Measurements from ENCODE around the gene TIMM23.

TIMM23 gene

DNA sequence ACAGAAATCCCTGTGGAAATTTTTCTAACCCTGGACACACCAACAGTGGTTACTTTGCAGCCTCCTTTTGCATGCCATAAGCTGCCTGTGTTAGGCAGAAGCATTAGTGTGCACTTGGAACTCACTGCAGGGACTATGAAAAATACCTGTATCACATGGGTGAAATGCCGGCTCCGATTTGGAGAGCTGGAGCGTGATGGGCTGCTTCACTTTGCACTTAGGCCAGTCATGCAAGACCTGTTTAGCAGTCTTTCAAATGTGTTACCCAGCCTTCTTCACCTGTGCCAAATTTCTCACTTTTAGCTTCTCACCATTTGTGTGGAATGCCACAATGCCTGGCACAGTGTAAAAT is 46.9 kb downstream of the TIMM23 start:
- Histone ChIP-seq H4K20me1 (ENCODE audit: low read depth, low read length) (peaks cover 11% of the 10 kb centered on the region), H3K27ac (ENCODE audit: low read depth, low read length) (no peak overlapping the region)

DNA sequence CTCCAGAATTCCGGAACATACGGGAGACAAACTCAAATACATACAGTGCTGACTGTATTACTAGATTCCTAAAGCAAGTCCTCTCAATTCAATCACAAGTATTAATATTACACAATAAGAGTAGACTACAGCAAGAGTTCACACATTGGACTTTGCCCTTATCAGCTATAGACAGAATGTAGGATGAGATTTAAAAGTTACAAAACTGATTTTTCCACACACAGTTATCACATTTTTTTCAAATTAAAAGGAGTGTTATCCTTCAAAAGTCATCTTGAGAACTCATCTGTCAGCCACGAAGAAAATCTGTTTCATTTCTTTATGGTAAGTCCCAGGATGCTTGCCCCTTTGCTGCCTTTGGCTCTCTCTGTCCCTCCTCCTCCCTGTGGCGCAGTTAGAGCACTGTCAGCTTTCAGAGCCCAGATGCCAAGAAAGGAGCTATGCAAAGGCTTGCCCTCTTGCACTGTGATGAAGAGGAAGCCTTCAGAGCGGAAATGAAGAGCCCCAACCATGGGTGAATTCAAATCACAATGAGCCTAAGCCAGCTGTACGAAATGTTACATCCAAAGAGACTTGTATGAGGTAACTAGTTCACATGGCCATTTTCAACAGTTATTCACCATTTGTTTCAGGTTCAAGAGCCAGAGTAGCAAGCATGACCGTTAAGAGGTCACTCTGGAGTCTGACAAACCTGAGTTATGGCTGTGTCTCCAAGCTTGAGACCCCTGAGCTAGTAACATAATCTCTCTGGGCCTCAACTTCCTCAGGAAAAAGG is 47.5 kb downstream of the TIMM23 start:
- H3K27me3 ChIP-seq (ENCODE audit: low read length) = no peaks in the 10 kb centered on the region
- H2AFZ ChIP-seq (ENCODE audit: low read depth, low read length, severe bottlenecking) = no peak overlapping the region
- no peak overlapping the region for H3K4me3 ChIP-seq (ENCODE audit: insufficient read depth, low read length, poor library complexity, severe bottlenecking)
- H4K20me1 ChIP-seq (ENCODE audit: low read depth, low read length) = peaks cover 17% of the 10 kb centered on the region
- no peak overlapping the region for H3K27ac ChIP-seq (ENCODE audit: low read depth, low read length)
- H3K79me2 ChIP-seq (ENCODE audit: insufficient read depth, low read length) = peaks cover 95% of the 10 kb centered on the region
- H3K9me3 ChIP-seq (ENCODE audit: insufficient read depth, low read length) = no peaks in the 10 kb centered on the region
- H3F3A ChIP-seq (ENCODE audit: insufficient read depth) = no peaks in the 10 kb centered on the region
- H3K9ac ChIP-seq (ENCODE audit: low read length) = no peak overlapping the region
- no peak overlapping the region for H3K4me2 ChIP-seq (ENCODE audit: low read depth, low read length, poor library complexity, severe bottlenecking)
- no peak for TF ChIP-seq EZH2phosphoT487 (conservative IDR thresholded peaks at IDR 0.05; ENCODE audit: low read length)
- TF ChIP-seq, protein P1, sequence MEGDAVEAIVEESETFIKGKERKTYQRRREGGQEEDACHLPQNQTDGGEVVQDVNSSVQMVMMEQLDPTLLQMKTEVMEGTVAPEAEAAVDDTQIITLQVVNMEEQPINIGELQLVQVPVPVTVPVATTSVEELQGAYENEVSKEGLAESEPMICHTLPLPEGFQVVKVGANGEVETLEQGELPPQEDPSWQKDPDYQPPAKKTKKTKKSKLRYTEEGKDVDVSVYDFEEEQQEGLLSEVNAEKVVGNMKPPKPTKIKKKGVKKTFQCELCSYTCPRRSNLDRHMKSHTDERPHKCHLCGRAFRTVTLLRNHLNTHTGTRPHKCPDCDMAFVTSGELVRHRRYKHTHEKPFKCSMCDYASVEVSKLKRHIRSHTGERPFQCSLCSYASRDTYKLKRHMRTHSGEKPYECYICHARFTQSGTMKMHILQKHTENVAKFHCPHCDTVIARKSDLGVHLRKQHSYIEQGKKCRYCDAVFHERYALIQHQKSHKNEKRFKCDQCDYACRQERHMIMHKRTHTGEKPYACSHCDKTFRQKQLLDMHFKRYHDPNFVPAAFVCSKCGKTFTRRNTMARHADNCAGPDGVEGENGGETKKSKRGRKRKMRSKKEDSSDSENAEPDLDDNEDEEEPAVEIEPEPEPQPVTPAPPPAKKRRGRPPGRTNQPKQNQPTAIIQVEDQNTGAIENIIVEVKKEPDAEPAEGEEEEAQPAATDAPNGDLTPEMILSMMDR (IDR thresholded peaks at IDR 0.05; ENCODE audit: insufficient read depth, low read length, poor library complexity, severe bottlenecking) = no peak
- no peaks in the 10 kb centered on the region for H3K9me2 ChIP-seq (replicated peaks; ENCODE audit: insufficient read depth, low read length)
- peaks cover 3% of the 10 kb centered on the region; the same call in 1 of the 2 replicates for H3K36me3 ChIP-seq (ENCODE audit: low read length)

More for the DNA sequence above, 46.9 kb downstream of the TIMM23 start:
- Histone ChIP-seq H3K79me2 (ENCODE audit: insufficient read depth, low read length) (peaks cover 89% of the 10 kb centered on the region), H3K9me2 (replicated peaks; ENCODE audit: insufficient read depth, low read length) (no peaks in the 10 kb centered on the region), H3K9me3 (ENCODE audit: insufficient read depth, low read length) (no peaks in the 10 kb centered on the region), H3K4me3 (ENCODE audit: insufficient read depth, low read length, poor library complexity, severe bottlenecking) (no peak overlapping the region), H2AFZ (ENCODE audit: low read depth, low read length, severe bottlenecking) (no peak overlapping the region), H3K4me2 (ENCODE audit: low read depth, low read length, poor library complexity, severe bottlenecking) (no peak overlapping the region), H3K27me3 (ENCODE audit: low read length) (no peaks in the 10 kb centered on the region), H3K9ac (ENCODE audit: low read length) (no peak overlapping the region), H3F3A (ENCODE audit: insufficient read depth) (no peaks in the 10 kb centered on the region), H3K36me3 (ENCODE audit: low read length) (peaks cover 9% of the 10 kb centered on the region)
- TF ChIP-seq EZH2phosphoT487 (conservative IDR thresholded peaks at IDR 0.05; ENCODE audit: low read length) = no peak
- TF ChIP-seq, protein P1 (IDR thresholded peaks at IDR 0.05; ENCODE audit: insufficient read depth, low read length, poor library complexity, severe bottlenecking) = no peak

DNA sequence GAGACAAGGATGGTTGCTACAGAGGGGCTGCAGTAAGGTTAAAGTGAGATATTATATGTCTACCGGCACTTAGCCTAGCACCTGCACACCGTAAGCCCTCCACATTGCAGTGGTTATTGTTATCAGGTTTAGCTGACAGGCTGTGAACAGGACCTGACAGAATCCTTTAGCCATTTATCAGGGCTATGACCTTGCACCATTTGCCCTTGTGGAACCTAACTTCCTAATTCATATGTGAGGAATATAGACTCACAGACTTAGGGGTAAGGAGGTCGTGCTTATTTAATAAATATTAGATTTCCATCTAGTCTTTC is 48.0 kb downstream of the TIMM23 start:
- Histone ChIP-seq H3K9me2 (replicated peaks; ENCODE audit: insufficient read depth, low read length) (no peaks in the 10 kb centered on the region), H3K9me3 (ENCODE audit: insufficient read depth, low read length) (no peaks in the 10 kb centered on the region), H3K9ac (ENCODE audit: low read length) (no peak overlapping the region), H3K27ac (ENCODE audit: low read depth, low read length) (no peak overlapping the region), H3K36me3 (ENCODE audit: low read length) (peaks cover 3% of the 10 kb centered on the region; the same call in 1 of the 2 replicates), H3F3A (ENCODE audit: insufficient read depth) (no peaks in the 10 kb centered on the region), H3K27me3 (ENCODE audit: low read length) (no peaks in the 10 kb centered on the region), H3K79me2 (ENCODE audit: insufficient read depth, low read length) (peaks cover 100% of the 10 kb centered on the region), H2AFZ (ENCODE audit: low read depth, low read length, severe bottlenecking) (no peak overlapping the region), H4K20me1 (ENCODE audit: low read depth, low read length) (peaks cover 19% of the 10 kb centered on the region), H3K4me2 (ENCODE audit: low read depth, low read length, poor library complexity, severe bottlenecking) (no peak overlapping the region), H3K4me3 (ENCODE audit: insufficient read depth, low read length, poor library complexity, severe bottlenecking) (no peak overlapping the region)
- TF ChIP-seq, protein P1 (IDR thresholded peaks at IDR 0.05; ENCODE audit: insufficient read depth, low read length, poor library complexity, severe bottlenecking) = no peak
- TF ChIP-seq EZH2phosphoT487 (conservative IDR thresholded peaks at IDR 0.05; ENCODE audit: low read length) = no peak
